Stomach (tissue), 9 donors: ENCODE results near the gene ZCCHC14. TPM values are rescaled to one million over a fixed set of nuclear protein-coding genes. Genes with fewer than 3 reads are reported as not detected.
A peak's percentile ranks its signal among the peaks of the same experiment; 100 is the strongest.

ENCODE experiments used
- DNase-seq, 2 donors: peaks; one replicate each; pipeline versions ENCODE4 v3.0.0 to v3.0.0-alpha.2; 2013 to 2019
- H3K27ac ChIP-seq, 5 donors: fragments of 200-600 bp in 4 of 5; sonication (generic) in 4 of 5; one replicate each; pipeline ENCODE4 v1.5.1; 2013 to 2019; ENCODE audit warnings: mild to moderate bottlenecking in 1 of 5, moderate library complexity in 1 of 5
- H3K27me3 ChIP-seq, 3 donors: fragments of 200-600 bp; sonication (generic); one replicate each; pipeline ENCODE4 v1.5.1; 2017 to 2019; ENCODE audit warnings: mixed run types in 1 of 3
- H3K36me3 ChIP-seq, 4 donors: fragments of 200-600 bp; sonication (generic); 1 replicate in 3 of 4; 2 replicates in 1 of 4; pipeline ENCODE4 v1.5.1; 2016 to 2019
- H3K4me1 ChIP-seq, 4 donors: fragments of 200-600 bp; sonication (generic); one replicate each; pipeline ENCODE4 v1.5.1; 2016 to 2019
- H3K4me3 ChIP-seq, 4 donors: fragments of 200-600 bp; sonication (generic) in 3 of 4; one replicate each; pipeline ENCODE4 v1.5.1; 2016 to 2019; ENCODE audit warnings: mild to moderate bottlenecking in 1 of 4
- H3K9me3 ChIP-seq, 4 donors: fragments of 200-600 bp; sonication (generic); one replicate each; pipeline ENCODE4 v1.5.1; 2016 to 2019
- CTCF ChIP-seq, 7 experiments: fragments of 450-650 bp in 4 of 7; fragments of 200-600 bp in 3 of 7; sonication (generic) in 3 of 7; IDR thresholded peaks; one replicate each; pipeline ENCODE4 v1.5.1; 2016 to 2019; ENCODE audit warnings: antibody characterized with exemption in 7 of 7, control low read depth in 2 of 7, mild to moderate bottlenecking in 1 of 7
- EP300 ChIP-seq: sonication (generic); formaldehyde crosslinking; IDR thresholded peaks from one replicate; pipeline ENCODE4 v1.6.1; 2017; ENCODE audit warnings: antibody characterized with exemption
- POLR2A ChIP-seq, 4 donors: fragments of 450-650 bp; IDR thresholded peaks; one replicate each; pipeline ENCODE4 v1.6.1; 2016; ENCODE audit warnings: antibody characterized with exemption in 4 of 4, control low read depth in 2 of 4, mild to moderate bottlenecking in 1 of 4, moderate library complexity in 1 of 4
- POLR2AphosphoS5 ChIP-seq, 3 donors: sonication (generic); formaldehyde crosslinking; IDR thresholded peaks; one replicate each; pipeline ENCODE4 v1.6.1; 2016; ENCODE audit warnings: antibody characterized with exemption in 3 of 3
- WGBS, 5 donors: extraction: QIAGEN DNeasy Blood & Tissue Kit in 3 of 5; methylation state at CpG; one replicate each; pipeline versions ENCODE4 v1.1.5 to v1.1.7; 2013 to 2018; 5-methylcytosine and 5-hydroxymethylcytosine counted together
- intact Hi-C: fragments of 100-400 bp; cut with DNase I; formaldehyde crosslinking; loops from one replicate; pipeline ENCODE4 v1.15.1; 2023; ENCODE audit warnings: low total_unique reads
- polyA plus RNA-seq, 3 donors: library from polyadenylated mRNA; stranded (reverse); fragments of 200-250 nt; gene quantifications; one replicate each; pipeline ENCODE4 v1.2.3, GENCODE V29; 2013
- total RNA-seq, 5 donors: library from RNA; depleted of rRNA; stranded (reverse); fragments of >200 nt; gene quantifications; one replicate each; pipeline versions ENCODE4 v1.1.0 to v1.2.3, GENCODE V29; 2014 to 2016
- donor health status: healthy with polysubstance abuse.
- donor health status: Bipolar disorder and iron deficiency.
- donor health status: healthy.

ZCCHC14 gene
- total and polyA plus RNA-seq, 8 donors = 5.4 to 25.9 (median 16.7) TPM

GRCh38 chr16:87469169-87469568, 23.7 kb downstream of the ZCCHC14 start:
- WGBS, 5 donors = 83 to 97% (median 87%) methylated on average over 11 of the region's 11 CpGs
- H3K4me1 ChIP-seq = peaks cover 25 to 76% (median 58%) of the 10 kb centered on the region in 4 donors
- intact Hi-C loops = no loop called here
- no peaks in the 10 kb centered on the region for H3K27me3 ChIP-seq
- DNase-seq = no peak
- no peak overlapping the region for H3K4me3 ChIP-seq
- no peak for TF ChIP-seq POLR2A (IDR thresholded peaks at IDR 0.05)
- TF ChIP-seq CTCF (IDR thresholded peaks at IDR 0.05) = no peak
- TF ChIP-seq EP300 = no peak
- no peak for TF ChIP-seq POLR2AphosphoS5 (IDR thresholded peaks at IDR 0.05)
- no peak overlapping the region for H3K27ac ChIP-seq
- H3K36me3 ChIP-seq = peaks cover 0 to 3% (median 0%) of the 10 kb centered on the region in 4 donors
- H3K9me3 ChIP-seq = no peaks in the 10 kb centered on the region

- intact Hi-C loops = no loop called here
- no peak overlapping the region for H3K4me3 ChIP-seq
- H3K27ac ChIP-seq = no peak overlapping the region
- H3K27me3 ChIP-seq = no peaks in the 10 kb centered on the region
- DNase-seq = no peak
- H3K9me3 ChIP-seq = no peaks in the 10 kb centered on the region
- no peak for TF ChIP-seq POLR2AphosphoS5 (IDR thresholded peaks at IDR 0.05)
- no peak for TF ChIP-seq CTCF (IDR thresholded peaks at IDR 0.05)
- TF ChIP-seq POLR2A (IDR thresholded peaks at IDR 0.05) = no peak
- TF ChIP-seq EP300 = no peak
- H3K4me1 ChIP-seq = peaks cover 31 to 78% (median 61%) of the 10 kb centered on the region in 4 donors
- WGBS, 5 donors = 69 to 81% (median 74%) methylated on average over 8 of the region's 8 CpGs
- H3K36me3 ChIP-seq = no peaks in the 10 kb centered on the region
Measured at GRCh38 chr16:87468550-87468949, 24.3 kb downstream of the ZCCHC14 start.

- Histone ChIP-seq H3K27me3 (no peaks in the 10 kb centered on the region), H3K9me3 (no peaks in the 10 kb centered on the region), H3K4me3 (no peak overlapping the region), H3K4me1 (peaks cover 31 to 87% (median 66%) of the 10 kb centered on the region in 4 donors), H3K36me3 (no peaks in the 10 kb centered on the region), H3K27ac (peak overlapping the region in 3 of 5 donors; percentile 87 to 95 (median 93))
- 87 to 92% (median 90%) methylated on average over 8 of the region's 8 CpGs for WGBS, 5 donors
- TF ChIP-seq POLR2A (IDR thresholded peaks at IDR 0.05) = no peak
- TF ChIP-seq EP300 = no peak
- TF ChIP-seq CTCF (IDR thresholded peaks at IDR 0.05) = no peak
- no peak for TF ChIP-seq POLR2AphosphoS5 (IDR thresholded peaks at IDR 0.05)
- intact Hi-C loops = no loop called here
- DNase-seq = no peak
Measured at GRCh38 chr16:87466975-87467501, 25.8 kb downstream of the ZCCHC14 start.

- Histone ChIP-seq H3K27ac (peak overlapping the region; percentile 32 to 95 (median 88)), H3K4me3 (no peak overlapping the region), H3K27me3 (no peaks in the 10 kb centered on the region), H3K9me3 (no peaks in the 10 kb centered on the region), H3K36me3 (no peaks in the 10 kb centered on the region), H3K4me1 (peaks cover 36 to 87% (median 68%) of the 10 kb centered on the region in 4 donors)
- intact Hi-C loops = no loop called here
- DNase-seq = no peak
- no peak for TF ChIP-seq EP300
- 79 to 86% (median 80%) methylated on average over 15 of the region's 15 CpGs for WGBS, 5 donors
Measured at GRCh38 chr16:87465879-87466278, 26.9 kb downstream of the ZCCHC14 start.

GRCh38 chr16:87465306-87465705, 27.5 kb downstream of the ZCCHC14 start:
- DNase-seq = peak; percentile 75 to 90
- WGBS, 5 donors = 12 to 18% (median 16%) methylated on average over 8 of the region's 8 CpGs
- intact Hi-C loops = no loop called here
- Histone ChIP-seq H3K4me1 (peaks cover 36 to 86% (median 66%) of the 10 kb centered on the region in 4 donors), H3K27ac (peak overlapping the region; percentile 87 to 95 (median 92)), H3K9me3 (no peaks in the 10 kb centered on the region), H3K27me3 (no peaks in the 10 kb centered on the region), H3K4me3 (peak overlapping the region in 1 of 4 donors; percentile 32), H3K36me3 (no peaks in the 10 kb centered on the region)
- peak; percentile 58 to 84 (median 70) for TF ChIP-seq POLR2AphosphoS5 (IDR thresholded peaks at IDR 0.05)
- no peak for TF ChIP-seq CTCF (IDR thresholded peaks at IDR 0.05)
- TF ChIP-seq POLR2A (IDR thresholded peaks at IDR 0.05) = no peak
- no peak for TF ChIP-seq EP300
